ENCODE measurements around the gene PADI2.

Gene PADI2

DNA sequence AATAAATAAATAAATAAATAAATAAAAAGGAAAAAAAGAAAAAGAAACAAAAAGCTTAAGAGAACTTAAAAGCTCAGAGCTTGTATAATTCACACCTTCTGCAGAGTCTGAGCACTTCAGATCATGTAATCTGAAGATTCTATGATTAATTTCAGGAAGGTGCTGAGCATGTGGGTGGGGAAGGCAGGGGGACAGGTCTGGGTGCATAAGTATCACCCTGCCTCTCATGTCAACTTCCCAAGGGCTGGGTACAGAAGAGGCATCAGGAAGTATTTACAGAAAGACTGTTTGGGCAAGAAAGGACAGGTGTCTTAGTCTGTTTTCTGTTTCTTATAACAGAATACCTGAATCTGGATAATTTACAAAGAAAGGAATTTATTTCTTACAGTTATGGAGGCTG, 20.4 kb upstream of the PADI2 start:
- no peaks in the 10 kb centered on the region for H3K36me3 ChIP-seq (replicated peaks in 1 of 2; ENCODE audit: control insufficient read depth in 2 of 2, insufficient read depth in 2 of 2, low read length in 2 of 2)
- no peak overlapping the region for H3K27ac ChIP-seq (replicated peaks; ENCODE audit: low read length)
- H3K23ac ChIP-seq (ENCODE audit: low read depth, low read length, poor library complexity): no peak overlapping the region
- no peaks in the 10 kb centered on the region for H3K79me1 ChIP-seq (ENCODE audit: low read depth, low read length)
- H3K18ac ChIP-seq (ENCODE audit: low read length): no peak overlapping the region
- H3K14ac ChIP-seq (ENCODE audit: low read length): no peak overlapping the region
- H2AK5ac ChIP-seq (ENCODE audit: low read depth, low read length): no peak overlapping the region
- no peak overlapping the region for H2AFZ ChIP-seq (ENCODE audit: low read length)
- H3K4ac ChIP-seq (ENCODE audit: low read length): no peak overlapping the region
- H2BK12ac ChIP-seq (ENCODE audit: low read length): no peak overlapping the region
- H2BK5ac ChIP-seq (ENCODE audit: low read length): no peak overlapping the region
- no peaks in the 10 kb centered on the region for H3K27me3 ChIP-seq (ENCODE audit: control insufficient read depth in 3 of 3, insufficient read depth in 3 of 3, low read depth in 1 of 3, low read length in 3 of 3)
- no peak overlapping the region for H3K4me3 ChIP-seq (ENCODE audit: low read length in 2 of 2)
- H3K9me3 ChIP-seq (replicated peaks in 1 of 2; ENCODE audit: control insufficient read depth in 2 of 2, insufficient read depth in 1 of 2, low read depth in 1 of 2, low read length in 2 of 2): peaks cover 0 to 2% of the 10 kb centered on the region in 2 donors
- H2BK15ac ChIP-seq (ENCODE audit: low read length): no peak overlapping the region
- H4K91ac ChIP-seq (ENCODE audit: low read depth, low read length, poor library complexity): no peak overlapping the region
- no peak overlapping the region for H3K9ac ChIP-seq (ENCODE audit: low read depth, low read length, poor library complexity)
- H2BK120ac ChIP-seq (ENCODE audit: low read depth, low read length): no peak overlapping the region
- H3K4me1 ChIP-seq (ENCODE audit: control insufficient read depth in 2 of 2, insufficient read depth in 1 of 2, low read depth in 1 of 2, low read length in 2 of 2): no peaks in the 10 kb centered on the region
- no peak overlapping the region for H4K8ac ChIP-seq (ENCODE audit: low read depth, low read length)
- H3K4me2 ChIP-seq (ENCODE audit: insufficient read depth, low read length, poor library complexity, severe bottlenecking): no peak overlapping the region
- DNase-seq (ENCODE audit: low spot score): no peak

DNA sequence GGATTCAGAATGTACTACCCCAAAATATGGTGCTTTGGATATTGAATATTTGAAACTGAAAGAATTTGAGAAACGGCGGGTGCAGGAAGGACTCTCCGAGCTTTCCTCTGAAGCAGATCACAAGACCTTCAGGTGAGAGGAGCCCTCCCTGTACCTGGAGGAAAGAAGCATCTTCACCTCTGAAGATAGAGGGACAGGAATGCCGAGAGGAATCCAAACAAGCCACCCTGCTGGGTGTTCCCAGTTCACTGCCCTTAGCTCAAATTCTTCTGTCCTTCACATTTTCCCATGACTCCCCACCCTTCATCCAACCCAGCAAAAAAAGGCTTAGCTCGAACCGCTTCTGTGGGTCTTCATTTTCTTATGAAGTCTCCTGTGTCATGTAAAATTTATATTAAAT, 18.2 kb upstream of the PADI2 start:
- no peak overlapping the region for H2BK5ac ChIP-seq (ENCODE audit: low read length)
- no peak overlapping the region for H2AFZ ChIP-seq (ENCODE audit: low read length)
- H4K91ac ChIP-seq (ENCODE audit: low read depth, low read length, poor library complexity): no peak overlapping the region
- no peaks in the 10 kb centered on the region for H3K36me3 ChIP-seq (replicated peaks in 1 of 2; ENCODE audit: control insufficient read depth in 2 of 2, insufficient read depth in 2 of 2, low read length in 2 of 2)
- peaks cover 0 to 2% of the 10 kb centered on the region in 2 donors for H3K9me3 ChIP-seq (replicated peaks in 1 of 2; ENCODE audit: control insufficient read depth in 2 of 2, insufficient read depth in 1 of 2, low read depth in 1 of 2, low read length in 2 of 2)
- H2AK5ac ChIP-seq (ENCODE audit: low read depth, low read length): no peak overlapping the region
- H3K27me3 ChIP-seq (ENCODE audit: control insufficient read depth in 3 of 3, insufficient read depth in 3 of 3, low read depth in 1 of 3, low read length in 3 of 3): no peaks in the 10 kb centered on the region
- no peak overlapping the region for H3K18ac ChIP-seq (ENCODE audit: low read length)
- H2BK15ac ChIP-seq (ENCODE audit: low read length): no peak overlapping the region
- H2BK12ac ChIP-seq (ENCODE audit: low read length): no peak overlapping the region
- no peak overlapping the region for H3K4me2 ChIP-seq (ENCODE audit: insufficient read depth, low read length, poor library complexity, severe bottlenecking)
- no peak overlapping the region for H3K4ac ChIP-seq (ENCODE audit: low read length)
- H3K4me3 ChIP-seq (ENCODE audit: low read length in 2 of 2): no peak overlapping the region
- H4K8ac ChIP-seq (ENCODE audit: low read depth, low read length): no peak overlapping the region
- no peak overlapping the region for H3K23ac ChIP-seq (ENCODE audit: low read depth, low read length, poor library complexity)
- no peak overlapping the region for H3K9ac ChIP-seq (ENCODE audit: low read depth, low read length, poor library complexity)
- no peak for DNase-seq (ENCODE audit: low spot score)
- H3K27ac ChIP-seq (replicated peaks; ENCODE audit: low read length): no peak overlapping the region
- no CpG with 5 or more reads among the region's 6 CpGs for WGBS, 2 donors (ENCODE audit: extremely low coverage in 2 of 2, insufficient read length in 2 of 2, insufficient replicate concordance in 1 of 2)
- H2BK120ac ChIP-seq (ENCODE audit: low read depth, low read length): no peak overlapping the region
- H3K79me1 ChIP-seq (ENCODE audit: low read depth, low read length): no peaks in the 10 kb centered on the region
- H3K4me1 ChIP-seq (ENCODE audit: control insufficient read depth in 2 of 2, insufficient read depth in 1 of 2, low read depth in 1 of 2, low read length in 2 of 2): no peaks in the 10 kb centered on the region
- no peak overlapping the region for H3K14ac ChIP-seq (ENCODE audit: low read length)

DNA sequence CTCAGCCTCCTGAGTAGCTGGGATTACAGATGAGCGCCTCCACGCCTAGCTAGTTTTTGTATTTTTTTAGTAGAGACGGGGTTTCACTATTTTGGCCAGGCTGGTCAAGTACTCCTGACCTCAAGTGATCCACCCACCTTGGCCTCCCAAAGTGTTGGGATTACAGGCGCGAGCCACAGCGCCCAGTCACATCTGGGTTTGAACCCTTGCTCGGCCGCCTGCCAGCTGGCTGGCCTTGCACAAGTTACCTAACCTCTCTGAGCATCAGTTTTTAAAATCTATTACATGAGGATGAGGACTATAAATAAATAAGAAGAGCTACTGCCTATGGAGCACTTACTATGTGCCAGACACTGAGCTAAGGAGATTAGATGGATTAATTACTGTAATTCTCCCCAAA, 17.7 kb upstream of the PADI2 start:
- Histone ChIP-seq H2AFZ (ENCODE audit: low read length) (no peak overlapping the region), H3K9ac (ENCODE audit: low read depth, low read length, poor library complexity) (no peak overlapping the region), H3K23ac (ENCODE audit: low read depth, low read length, poor library complexity) (no peak overlapping the region), H3K4me3 (ENCODE audit: low read length in 2 of 2) (no peak overlapping the region), H2BK120ac (ENCODE audit: low read depth, low read length) (no peak overlapping the region), H2AK5ac (ENCODE audit: low read depth, low read length) (no peak overlapping the region), H3K27ac (replicated peaks; ENCODE audit: low read length) (no peak overlapping the region), H2BK12ac (ENCODE audit: low read length) (no peak overlapping the region), H2BK15ac (ENCODE audit: low read length) (no peak overlapping the region), H3K4me2 (ENCODE audit: insufficient read depth, low read length, poor library complexity, severe bottlenecking) (no peak overlapping the region), H3K79me1 (ENCODE audit: low read depth, low read length) (no peaks in the 10 kb centered on the region), H3K9me3 (replicated peaks in 1 of 2; ENCODE audit: control insufficient read depth in 2 of 2, insufficient read depth in 1 of 2, low read depth in 1 of 2, low read length in 2 of 2) (peaks cover 0 to 2% of the 10 kb centered on the region in 2 donors), H3K18ac (ENCODE audit: low read length) (no peak overlapping the region), H3K14ac (ENCODE audit: low read length) (no peak overlapping the region), H3K4ac (ENCODE audit: low read length) (no peak overlapping the region), H2BK5ac (ENCODE audit: low read length) (no peak overlapping the region), H3K27me3 (ENCODE audit: control insufficient read depth in 3 of 3, insufficient read depth in 3 of 3, low read depth in 1 of 3, low read length in 3 of 3) (no peaks in the 10 kb centered on the region), H4K91ac (ENCODE audit: low read depth, low read length, poor library complexity) (no peak overlapping the region), H3K4me1 (ENCODE audit: control insufficient read depth in 2 of 2, insufficient read depth in 1 of 2, low read depth in 1 of 2, low read length in 2 of 2) (no peaks in the 10 kb centered on the region), H3K36me3 (replicated peaks in 1 of 2; ENCODE audit: control insufficient read depth in 2 of 2, insufficient read depth in 2 of 2, low read length in 2 of 2) (no peaks in the 10 kb centered on the region), H4K8ac (ENCODE audit: low read depth, low read length) (no peak overlapping the region)
- no peak for DNase-seq (ENCODE audit: low spot score)
- no CpG with 5 or more reads among the region's 8 CpGs for WGBS, 2 donors (ENCODE audit: extremely low coverage in 2 of 2, insufficient read length in 2 of 2, insufficient replicate concordance in 1 of 2)

DNA sequence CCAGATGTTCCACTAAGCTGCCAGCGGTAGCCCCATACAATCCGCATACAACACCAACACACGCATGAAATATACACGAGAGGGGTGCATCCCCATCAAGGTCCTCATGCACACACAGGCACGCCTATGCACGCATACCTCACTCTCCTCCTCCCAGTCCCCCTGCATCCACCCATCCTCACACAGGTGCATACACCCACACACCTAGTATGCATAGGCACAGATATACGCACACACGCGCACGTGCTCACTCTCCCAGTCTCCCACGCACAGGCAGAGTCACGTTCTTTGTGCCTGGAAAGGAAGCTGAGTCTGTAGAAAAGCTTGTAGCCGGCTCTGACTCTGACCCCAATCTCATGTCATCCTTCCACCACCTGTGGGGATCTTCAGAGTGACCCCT, 16.9 kb upstream of the PADI2 start:
- Histone ChIP-seq H3K79me1 (ENCODE audit: low read depth, low read length) (no peaks in the 10 kb centered on the region), H3K9ac (ENCODE audit: low read depth, low read length, poor library complexity) (no peak overlapping the region)
- WGBS, 2 donors (ENCODE audit: extremely low coverage in 2 of 2, insufficient read length in 2 of 2, insufficient replicate concordance in 1 of 2): no CpG with 5 or more reads among the region's 13 CpGs

More for the DNA sequence above, 16.9 kb upstream of the PADI2 start:
- DNase-seq (ENCODE audit: low spot score): no peak
- Histone ChIP-seq H3K4me2 (ENCODE audit: insufficient read depth, low read length, poor library complexity, severe bottlenecking) (no peak overlapping the region), H2BK12ac (ENCODE audit: low read length) (no peak overlapping the region), H3K23ac (ENCODE audit: low read depth, low read length, poor library complexity) (no peak overlapping the region), H2AK5ac (ENCODE audit: low read depth, low read length) (no peak overlapping the region), H3K14ac (ENCODE audit: low read length) (no peak overlapping the region), H2BK5ac (ENCODE audit: low read length) (no peak overlapping the region), H2AFZ (ENCODE audit: low read length) (no peak overlapping the region), H3K27ac (replicated peaks; ENCODE audit: low read length) (no peak overlapping the region), H2BK15ac (ENCODE audit: low read length) (no peak overlapping the region), H2BK120ac (ENCODE audit: low read depth, low read length) (no peak overlapping the region), H3K36me3 (replicated peaks in 1 of 2; ENCODE audit: control insufficient read depth in 2 of 2, insufficient read depth in 2 of 2, low read length in 2 of 2) (no peaks in the 10 kb centered on the region), H4K91ac (ENCODE audit: low read depth, low read length, poor library complexity) (no peak overlapping the region), H3K18ac (ENCODE audit: low read length) (no peak overlapping the region), H3K27me3 (ENCODE audit: control insufficient read depth in 3 of 3, insufficient read depth in 3 of 3, low read depth in 1 of 3, low read length in 3 of 3) (no peaks in the 10 kb centered on the region), H4K8ac (ENCODE audit: low read depth, low read length) (no peak overlapping the region), H3K4me3 (ENCODE audit: low read length in 2 of 2) (no peak overlapping the region), H3K4ac (ENCODE audit: low read length) (no peak overlapping the region), H3K4me1 (ENCODE audit: control insufficient read depth in 2 of 2, insufficient read depth in 1 of 2, low read depth in 1 of 2, low read length in 2 of 2) (no peaks in the 10 kb centered on the region), H3K9me3 (replicated peaks in 1 of 2; ENCODE audit: control insufficient read depth in 2 of 2, insufficient read depth in 1 of 2, low read depth in 1 of 2, low read length in 2 of 2) (peaks cover 0 to 2% of the 10 kb centered on the region in 2 donors)
